ENCODE measurements around the gene PRR15.

- TF ChIP-seq CTCF (IDR thresholded peaks at IDR 0.05; ENCODE audit: low read depth, low read length, missing input control) (no peak), TAF1 (conservative IDR thresholded peaks at IDR 0.05) (no peak), RAD21 (IDR thresholded peaks at IDR 0.05) (no peak), SP1 (IDR thresholded peaks at IDR 0.05) (no peak)
These were observed 25.2 kb upstream of the PRR15 start for GRCh38 chr7:29538389-29538788.

All from liver (tissue), 3 donors.